ENCODE measurements around the gene ARHGAP8.

DNA sequence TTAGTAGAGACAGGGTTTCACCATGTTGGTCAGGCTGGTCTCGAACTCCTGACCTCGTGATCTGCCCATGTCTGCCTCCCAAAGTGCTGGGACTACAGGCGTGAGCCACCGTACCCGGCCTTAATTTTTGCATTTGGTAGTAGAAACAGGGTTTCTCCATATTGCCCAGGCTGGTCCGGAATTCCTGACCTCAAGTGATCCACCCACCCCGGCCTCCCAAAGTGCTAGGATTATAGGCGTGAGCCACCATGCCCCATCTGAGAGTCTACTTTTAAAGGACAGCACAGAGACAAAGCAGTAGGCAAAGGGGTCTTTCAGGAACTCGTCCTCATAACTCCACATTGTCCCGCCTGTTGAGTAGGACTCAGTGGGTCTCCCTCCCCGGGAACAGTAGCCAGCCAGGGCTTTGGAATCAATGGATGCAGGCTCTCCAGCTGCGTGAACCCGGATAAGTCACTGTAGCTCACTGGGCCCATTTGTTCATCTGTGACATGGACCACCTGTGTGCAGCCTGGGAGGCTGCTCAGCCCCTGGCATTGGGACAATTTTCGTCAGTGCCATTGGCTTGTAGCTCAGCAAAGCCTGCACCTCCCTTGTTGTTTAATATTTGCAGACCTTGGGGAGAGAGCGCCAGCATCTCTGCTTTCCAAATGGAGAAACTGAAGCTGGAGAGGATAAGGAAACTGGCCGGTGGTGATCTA, 86.1 kb downstream of the ARHGAP8 start:
- TF ChIP-seq, protein P1, sequence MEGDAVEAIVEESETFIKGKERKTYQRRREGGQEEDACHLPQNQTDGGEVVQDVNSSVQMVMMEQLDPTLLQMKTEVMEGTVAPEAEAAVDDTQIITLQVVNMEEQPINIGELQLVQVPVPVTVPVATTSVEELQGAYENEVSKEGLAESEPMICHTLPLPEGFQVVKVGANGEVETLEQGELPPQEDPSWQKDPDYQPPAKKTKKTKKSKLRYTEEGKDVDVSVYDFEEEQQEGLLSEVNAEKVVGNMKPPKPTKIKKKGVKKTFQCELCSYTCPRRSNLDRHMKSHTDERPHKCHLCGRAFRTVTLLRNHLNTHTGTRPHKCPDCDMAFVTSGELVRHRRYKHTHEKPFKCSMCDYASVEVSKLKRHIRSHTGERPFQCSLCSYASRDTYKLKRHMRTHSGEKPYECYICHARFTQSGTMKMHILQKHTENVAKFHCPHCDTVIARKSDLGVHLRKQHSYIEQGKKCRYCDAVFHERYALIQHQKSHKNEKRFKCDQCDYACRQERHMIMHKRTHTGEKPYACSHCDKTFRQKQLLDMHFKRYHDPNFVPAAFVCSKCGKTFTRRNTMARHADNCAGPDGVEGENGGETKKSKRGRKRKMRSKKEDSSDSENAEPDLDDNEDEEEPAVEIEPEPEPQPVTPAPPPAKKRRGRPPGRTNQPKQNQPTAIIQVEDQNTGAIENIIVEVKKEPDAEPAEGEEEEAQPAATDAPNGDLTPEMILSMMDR (conservative IDR thresholded peaks at IDR 0.05 in 1 of 2, IDR thresholded peaks at IDR 0.05 in 1 of 2; ENCODE audit: extremely low read depth in 1 of 2, insufficient read depth in 1 of 2, low read depth in 1 of 2, low read length in 2 of 2): no peak
- TF ChIP-seq EZH2 (IDR thresholded peaks at IDR 0.05; ENCODE audit: borderline replicate concordance, low read length): no peak

All from mammary epithelial cell (primary cell).